Activated T-cell treated with anti-CD3 and anti-CD28 coated beads, Interleukin-2, amount 50 U/mL, for 1 hour (primary cell): ENCODE data around the gene WNT9A.
"Not testable (repeated sequence)": the region's sequence is repeated elsewhere in the genome, so short reads cannot be mapped to it uniquely, and the experiment has no call there.

Experiments
- DNase-seq: peaks from one replicate; pipeline ENCODE4 v3.0.0-alpha.2; 2020

The WNT9A gene

GRCh38 chr1:227922501-227923352 lies 25.0 kb downstream of the WNT9A start:
- no peak for DNase-seq

DNA sequence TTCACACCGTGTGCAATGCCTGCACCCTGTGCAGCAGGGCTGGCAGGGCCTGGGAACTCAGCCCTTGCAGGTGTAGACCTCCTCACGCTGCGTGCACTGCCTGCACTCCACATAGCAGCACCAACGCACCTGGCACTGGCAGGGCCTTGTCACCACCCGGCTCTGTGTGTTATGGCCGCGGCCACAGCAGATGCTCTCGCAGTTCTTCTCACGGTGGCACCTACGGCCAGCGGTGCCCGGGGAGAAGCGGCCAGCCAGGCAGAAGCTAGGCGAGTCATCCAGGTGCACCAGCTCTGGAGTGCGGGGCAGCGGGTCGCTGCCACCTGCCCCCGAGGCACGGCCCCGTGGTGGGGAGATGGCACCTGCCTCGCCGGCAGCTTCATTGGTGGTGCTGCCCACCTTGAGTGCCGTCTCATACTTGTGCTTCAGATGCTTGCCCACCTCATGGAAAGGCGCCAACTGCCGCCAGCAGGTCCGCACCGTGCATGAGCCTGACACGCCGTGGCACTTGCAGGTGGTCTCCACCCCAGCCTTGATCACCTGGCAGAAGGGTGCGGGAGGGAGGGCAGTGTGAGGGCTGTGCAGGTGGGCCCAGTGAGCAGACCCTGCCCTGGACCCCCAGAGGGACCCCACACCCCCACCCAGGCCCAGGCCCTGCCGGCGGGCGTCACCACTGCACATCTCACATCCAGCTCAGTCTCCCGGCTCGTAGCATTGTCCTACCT lies 26.1 kb downstream of the WNT9A start:
- no peak for DNase-seq

DNA sequence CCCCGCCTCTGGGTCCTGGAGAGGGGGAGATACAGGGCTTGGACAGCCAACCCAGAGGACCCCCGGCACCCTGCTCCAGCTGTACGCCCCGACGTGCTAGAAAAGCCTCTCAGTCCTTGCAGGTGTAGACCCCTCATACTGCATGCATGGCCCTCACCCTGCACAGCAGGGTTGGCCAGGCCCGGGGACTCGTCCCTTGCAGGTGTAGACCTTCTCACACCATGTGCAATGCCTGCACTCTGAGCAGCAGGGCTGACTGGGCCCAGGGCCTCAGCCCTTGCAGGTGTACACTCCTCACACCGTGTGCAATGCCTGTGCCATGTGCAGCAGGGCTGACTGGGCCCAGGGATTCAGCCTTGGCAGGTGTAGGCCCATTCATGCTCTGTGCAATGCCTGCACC lies 26.8 kb downstream of the WNT9A start:
- DNase-seq: no peak

- no peak for DNase-seq
Measured at GRCh38 chr1:227920426-227920825, 27.3 kb downstream of the WNT9A start.

DNA sequence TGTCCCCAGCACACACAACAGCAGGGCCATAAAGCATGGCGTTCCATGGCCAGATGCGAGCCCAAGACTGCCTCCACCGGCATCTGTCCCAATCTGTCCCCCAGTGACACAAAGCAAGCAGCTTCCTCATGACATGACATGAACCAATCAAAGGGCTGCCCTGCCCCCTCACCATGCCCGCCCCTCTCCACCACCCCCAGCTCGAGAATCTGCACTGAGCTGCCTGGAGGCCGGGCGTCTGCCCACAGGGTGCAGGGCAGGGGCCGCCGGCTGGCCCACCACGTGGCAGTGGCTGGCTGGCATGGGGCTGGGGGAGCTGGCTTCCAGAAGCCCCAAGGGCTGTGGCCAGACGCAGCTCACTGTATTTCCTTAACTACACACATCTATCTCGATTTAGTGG lies 27.8 kb downstream of the WNT9A start:
- DNase-seq: no peak

DNA sequence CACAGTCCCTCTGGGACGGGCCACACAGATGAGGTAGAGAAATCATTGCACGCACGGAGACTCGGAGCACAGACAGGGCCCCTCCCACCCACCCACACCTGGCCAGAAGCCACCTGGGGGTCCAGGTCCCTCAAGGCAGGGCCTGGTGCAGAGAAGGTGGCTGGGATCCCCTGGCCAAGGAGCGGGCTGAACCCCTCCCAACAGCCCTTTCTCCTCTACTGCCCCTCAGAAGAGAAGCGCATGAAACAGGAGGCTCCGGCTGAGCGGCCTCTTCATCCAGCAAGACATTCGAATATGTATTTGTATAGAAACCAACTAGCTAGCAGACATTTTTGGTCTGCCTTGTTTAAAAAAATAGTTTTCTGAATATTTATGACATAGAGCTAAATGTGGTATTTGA lies 29.0 kb downstream of the WNT9A start:
- DNase-seq: no peak

- no peak for DNase-seq
Measured at GRCh38 chr1:227918083-227918700, 29.5 kb downstream of the WNT9A start.

DNA sequence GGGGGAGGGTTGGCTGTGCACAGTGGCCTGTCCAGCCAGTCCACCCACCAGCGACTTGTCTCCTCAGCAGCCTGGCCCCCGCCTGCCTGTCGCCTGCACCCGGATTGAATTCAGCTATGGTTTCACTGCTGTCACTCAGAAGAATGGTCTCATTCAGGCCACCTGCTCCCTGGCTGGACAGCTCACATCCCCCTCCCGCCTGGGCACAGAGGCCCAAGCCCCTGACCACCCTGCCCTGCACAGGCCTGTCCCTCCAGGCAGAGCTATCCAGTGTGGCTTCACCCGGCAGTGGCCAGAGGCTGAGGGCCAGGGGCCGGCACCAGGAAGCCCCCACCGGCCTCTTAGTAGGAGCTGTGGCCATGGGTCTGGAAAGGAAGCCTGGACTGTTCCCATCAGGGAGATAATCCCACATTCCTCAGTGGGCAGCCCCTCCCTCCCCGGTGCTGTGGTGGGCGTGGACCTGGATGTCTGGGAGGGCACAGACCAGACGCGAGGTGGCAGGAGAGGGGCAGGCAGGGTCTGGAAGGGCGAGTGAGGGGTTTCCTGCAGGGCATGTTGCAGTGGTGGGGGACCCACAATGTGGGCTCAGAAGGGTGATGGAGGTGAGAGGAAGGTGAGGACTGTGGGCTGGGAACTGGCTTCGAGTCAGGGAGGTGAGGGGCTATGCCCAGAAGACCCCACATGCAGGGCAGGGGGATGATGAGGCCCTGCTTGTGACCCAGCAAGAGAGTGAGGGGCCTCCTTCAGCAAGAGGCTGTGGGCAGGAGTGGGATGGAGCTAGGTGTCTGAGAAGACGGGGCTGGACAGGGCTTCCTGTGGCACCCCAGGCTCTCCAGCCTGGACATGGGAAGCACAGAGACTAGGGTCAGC lies 30.4 kb downstream of the WNT9A start:
- DNase-seq: no peak

GRCh38 chr1:227916655-227917054 lies 31.1 kb downstream of the WNT9A start:
- no peak for DNase-seq

GRCh38 chr1:227915564-227916553 lies 31.9 kb downstream of the WNT9A start:
- no peak for DNase-seq

DNA sequence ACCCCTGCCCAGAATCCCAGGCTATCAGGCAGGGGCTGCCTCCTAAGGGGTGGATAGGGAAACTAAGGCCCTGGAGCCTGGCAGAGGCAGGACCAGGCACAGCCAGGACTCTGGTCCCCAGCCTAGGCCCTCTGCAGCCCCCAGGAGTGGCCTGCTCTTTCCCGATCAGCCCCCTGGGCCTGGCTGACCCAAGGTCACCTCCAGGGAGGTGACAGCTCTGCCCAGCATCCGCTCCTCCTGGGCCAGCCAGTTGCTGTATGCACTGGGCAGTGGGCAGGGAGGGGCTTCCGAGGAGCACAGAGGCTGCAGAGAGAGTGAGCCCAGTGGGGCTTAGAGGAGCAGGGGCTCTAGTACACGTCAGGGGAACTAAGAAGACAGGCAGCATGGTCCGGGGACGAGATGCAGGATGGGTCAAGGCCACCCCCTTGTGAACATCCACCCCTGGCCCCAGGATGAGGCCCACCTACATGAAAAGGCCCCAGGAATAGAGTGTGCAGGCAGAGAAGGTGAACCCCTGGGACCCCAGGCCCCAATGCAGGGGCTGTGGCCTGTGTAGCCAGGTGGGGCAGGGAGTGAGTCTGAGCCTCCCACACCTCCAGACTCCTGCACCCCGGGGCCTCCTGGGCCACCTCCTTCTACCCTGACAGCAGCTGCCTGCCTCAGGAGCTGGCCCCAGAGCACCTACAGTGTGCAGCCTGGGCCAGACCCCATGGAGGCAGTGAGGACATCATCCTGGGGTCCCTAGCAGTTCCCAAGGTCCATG lies 32.8 kb downstream of the WNT9A start:
- no peak for DNase-seq

DNA sequence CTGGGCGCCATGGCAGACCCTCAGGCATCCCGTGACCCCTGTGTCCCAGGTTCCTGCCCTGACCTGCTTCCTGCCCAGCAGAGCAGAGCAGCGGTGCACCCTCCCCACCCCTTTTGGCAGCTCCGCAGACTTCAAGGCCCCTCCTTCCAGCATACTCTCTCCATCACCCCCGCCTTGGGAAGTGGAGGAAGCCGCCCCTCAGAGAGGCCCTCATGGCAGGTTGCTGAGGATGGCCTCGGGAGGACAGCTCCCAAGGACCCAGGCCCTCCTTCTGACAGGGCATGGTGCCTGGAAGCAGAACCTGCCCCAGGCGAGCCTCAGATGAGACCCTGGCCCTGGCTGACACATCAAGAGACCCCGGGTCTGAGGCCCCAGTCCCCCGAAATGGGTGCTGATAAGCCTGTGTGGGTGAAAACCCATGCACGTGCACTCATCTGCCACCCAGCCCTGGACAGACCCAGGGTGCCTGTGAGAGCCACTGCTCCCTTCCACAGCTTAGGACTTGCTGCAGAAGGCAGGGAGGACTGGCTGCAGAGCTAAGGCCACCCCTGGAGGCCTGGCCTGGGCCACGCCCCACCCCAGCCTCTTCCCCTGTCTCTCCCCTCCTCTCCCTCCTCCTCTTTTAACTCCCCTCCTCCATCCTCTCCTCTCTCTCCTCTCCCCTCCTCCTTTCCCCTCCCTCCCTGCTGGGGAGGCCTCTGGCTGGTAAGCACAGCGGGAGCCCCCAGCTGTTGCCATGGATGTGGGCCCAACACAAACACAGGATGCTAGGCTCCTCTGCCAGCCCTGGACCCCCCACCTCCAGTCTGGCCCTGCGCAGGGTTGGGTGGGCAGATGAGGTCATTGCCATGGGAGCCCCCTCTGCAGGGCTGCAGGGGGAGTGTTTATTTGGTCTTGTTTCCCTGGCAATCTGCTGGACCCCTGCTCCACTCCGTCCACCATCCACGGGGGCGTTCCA lies 33.7 kb downstream of the WNT9A start:
- no peak for DNase-seq

- no peak for DNase-seq
Measured at GRCh38 chr1:227913396-227913763, 34.4 kb downstream of the WNT9A start.

- DNase-seq: no peak
Measured at GRCh38 chr1:227912866-227913265, 34.9 kb downstream of the WNT9A start.

DNA sequence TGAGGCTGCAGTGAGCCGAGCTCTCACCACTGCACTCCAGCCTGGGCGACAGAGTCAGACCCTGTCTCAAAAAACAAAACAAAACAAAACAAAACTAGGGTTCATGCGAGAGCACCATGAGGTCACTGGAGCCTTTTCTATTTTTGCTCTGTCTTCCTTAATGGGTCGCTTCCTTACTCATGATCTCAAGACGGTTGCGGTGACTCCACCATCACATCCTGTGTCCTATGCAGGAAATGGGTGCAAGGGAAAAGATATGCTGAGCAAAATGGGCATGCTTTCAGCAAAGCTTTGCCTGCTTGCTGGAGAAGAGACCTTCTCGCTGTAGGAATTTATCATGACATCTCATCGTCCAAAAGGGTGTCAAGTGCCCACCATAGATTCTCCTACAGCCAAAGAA lies 36.4 kb downstream of the WNT9A start:
- no peak for DNase-seq

- no peak for DNase-seq
Measured at GRCh38 chr1:227910511-227911153, 37.1 kb downstream of the WNT9A start.

GRCh38 chr1:227909923-227910328 lies 37.8 kb downstream of the WNT9A start:
- DNase-seq: not testable (repeated sequence)

DNA sequence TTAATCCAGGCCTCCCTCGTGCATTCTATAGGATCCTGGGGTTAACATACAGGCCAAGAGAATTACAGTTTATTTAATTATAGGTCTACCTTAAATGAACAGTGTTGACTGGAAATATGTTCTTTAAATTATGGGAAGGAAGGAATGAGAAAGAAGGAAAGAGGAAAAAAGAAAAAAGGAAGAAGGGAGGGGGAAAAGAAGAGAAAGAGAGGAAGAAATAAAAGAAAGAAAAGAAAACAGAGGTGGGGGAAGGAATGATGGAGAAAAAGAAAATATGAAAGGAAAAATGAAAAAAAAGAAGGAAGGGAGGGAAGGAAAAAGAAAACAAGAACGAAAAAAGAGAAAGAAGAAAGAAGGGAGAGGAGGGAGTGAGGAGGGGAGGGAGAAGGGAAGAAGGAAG lies 38.5 kb downstream of the WNT9A start:
- DNase-seq: no peak

GRCh38 chr1:227908359-227908758 lies 39.4 kb downstream of the WNT9A start:
- DNase-seq: no peak
